Effector memory CD8-positive, alpha-beta T cell (primary cell): ENCODE results near the gene GNAI1.

Experiments used
- ATAC-seq: fragments of 150-1000 bp; cut with Tn5 transposase; replicated peaks from 2 replicates; pipeline ENCODE4 v1.10.0; 2021; ENCODE audit warnings: mild to moderate bottlenecking, moderate library complexity
- DNase-seq, 3 experiments: peaks; one replicate each; pipeline ENCODE4 v3.0.0; 2021
- H3K27ac Mint-ChIP-seq, 2 donors: one replicate each; pipeline ENCODE4 v1.8.0; 2022; ENCODE audit warnings: mild to moderate bottlenecking in 2 of 2, mixed read lengths in 2 of 2, moderate library complexity in 2 of 2
- H3K27me3 Mint-ChIP-seq, 2 donors: one replicate each; pipeline ENCODE4 v1.8.0; 2022; ENCODE audit warnings: mixed read lengths in 2 of 2
- H3K36me3 Mint-ChIP-seq: one replicate; pipeline ENCODE4 v1.8.0; 2022; ENCODE audit warnings: mild to moderate bottlenecking, moderate library complexity, mixed read lengths; ENCODE audit not compliant: insufficient read depth
- H3K4me1 Mint-ChIP-seq, 2 donors: one replicate each; pipeline ENCODE4 v1.8.0; 2022; ENCODE audit warnings: low read depth in 2 of 2, mixed read lengths in 2 of 2
- H3K4me3 Mint-ChIP-seq, 2 donors: one replicate each; pipeline ENCODE4 v1.8.0; 2022; ENCODE audit warnings: mild to moderate bottlenecking in 2 of 2, mixed read lengths in 2 of 2, moderate library complexity in 2 of 2
- H3K9me3 Mint-ChIP-seq, 2 donors: one replicate each; pipeline ENCODE4 v1.8.0; 2022; ENCODE audit warnings: mixed read lengths in 2 of 2

The GNAI1 gene

DNA sequence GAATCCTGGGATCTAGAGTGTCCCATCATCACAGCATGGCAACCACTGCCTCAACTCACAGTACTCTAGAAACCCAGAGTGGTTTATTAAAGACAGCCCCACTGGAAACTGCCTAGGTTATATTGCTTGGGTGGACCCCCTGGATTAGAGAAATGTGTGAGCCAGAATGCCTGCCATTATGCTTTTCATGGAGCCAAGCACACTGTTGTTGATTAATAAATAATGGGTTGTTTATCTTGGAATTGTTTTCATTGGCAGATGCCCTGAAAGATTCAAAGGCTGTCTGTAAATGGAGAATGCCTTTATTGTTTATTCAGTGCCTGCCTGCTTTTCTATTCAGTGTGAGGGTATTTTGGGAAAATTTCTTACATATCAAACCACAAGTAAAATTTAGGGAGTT lies 52.1 kb downstream of the GNAI1 start:
- Mint-ChIP-seq H3K27ac (no peak overlapping the region), H3K36me3 (no peaks in the 10 kb centered on the region), H3K9me3 (peaks cover 22 to 24% of the 10 kb centered on the region in 2 donors), H3K4me1 (no peaks in the 10 kb centered on the region), H3K4me3 (no peak overlapping the region), H3K27me3 (no peaks in the 10 kb centered on the region)
- ATAC-seq (no peak), DNase-seq (no peak)

DNA sequence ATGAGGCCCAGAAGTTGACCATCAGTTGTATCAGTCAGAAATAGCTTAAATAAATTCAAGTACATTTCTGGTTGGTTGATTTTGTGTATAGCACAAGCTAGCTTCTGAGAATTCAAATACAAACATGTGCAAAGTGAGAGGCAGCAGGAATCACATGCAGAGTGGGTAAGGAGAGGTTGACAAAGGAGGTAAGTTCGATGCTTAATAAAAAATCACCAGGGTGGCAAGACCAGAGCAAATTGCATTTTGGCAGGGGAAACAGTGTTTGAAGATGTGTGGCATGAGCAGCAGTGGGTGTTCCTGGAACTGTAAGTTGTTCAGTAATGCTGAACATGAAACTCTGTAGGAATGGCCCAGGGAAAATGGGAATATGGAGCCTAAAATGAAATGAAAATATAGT lies 52.6 kb downstream of the GNAI1 start:
- ATAC-seq: no peak
- DNase-seq: no peak
- H3K4me3 Mint-ChIP-seq: no peak overlapping the region

DNA sequence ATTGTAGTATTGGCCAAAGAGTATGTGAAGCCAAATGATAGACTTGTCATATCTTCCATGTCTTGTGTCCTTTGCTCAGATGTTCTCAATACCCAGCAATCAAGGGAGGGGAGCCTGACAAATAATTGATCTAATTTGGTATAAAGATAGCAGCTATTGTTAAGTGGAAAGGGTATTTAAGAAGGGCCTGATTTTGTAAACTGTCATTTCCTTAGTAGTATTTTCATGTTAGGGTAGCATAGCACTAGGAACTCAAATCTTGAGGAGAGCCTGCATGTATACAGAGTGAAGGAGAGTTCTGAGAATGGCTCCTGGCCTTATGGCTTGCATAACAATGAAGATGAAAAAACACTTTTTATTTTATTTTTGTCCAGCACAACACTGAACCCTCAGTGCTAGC lies 53.1 kb downstream of the GNAI1 start:
- Mint-ChIP-seq H3K36me3 (no peaks in the 10 kb centered on the region), H3K4me1 (no peaks in the 10 kb centered on the region), H3K4me3 (no peak overlapping the region), H3K27ac (no peak overlapping the region), H3K27me3 (no peaks in the 10 kb centered on the region), H3K9me3 (peaks cover 21 to 24% of the 10 kb centered on the region in 2 donors)
- no peak for DNase-seq
- ATAC-seq: no peak

More for the DNA sequence above, 52.6 kb downstream of the GNAI1 start:
- H3K9me3 Mint-ChIP-seq: peaks cover 22 to 24% of the 10 kb centered on the region in 2 donors
- H3K36me3 Mint-ChIP-seq: no peaks in the 10 kb centered on the region
- H3K4me1 Mint-ChIP-seq: no peaks in the 10 kb centered on the region
- H3K27me3 Mint-ChIP-seq: no peaks in the 10 kb centered on the region
- H3K27ac Mint-ChIP-seq: no peak overlapping the region

DNA sequence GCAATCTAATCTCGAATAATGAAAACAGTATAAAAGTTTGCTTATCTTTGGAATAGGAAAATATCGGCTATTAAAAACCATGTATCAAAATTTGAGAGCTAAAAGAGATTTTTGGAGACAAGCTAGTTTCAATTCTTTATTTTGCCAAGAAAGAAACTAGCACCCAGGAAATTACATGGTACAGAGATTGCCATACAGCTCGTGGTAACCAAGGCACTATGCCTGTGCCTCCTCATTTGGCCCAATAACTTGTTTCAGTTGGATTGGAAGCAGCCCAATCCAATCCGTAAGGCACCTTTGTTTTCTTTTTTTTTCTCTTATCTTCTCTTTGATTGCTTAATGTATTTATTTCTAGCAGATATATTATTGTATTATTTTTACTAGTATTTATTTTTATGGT lies 55.0 kb downstream of the GNAI1 start:
- no peak for ATAC-seq
- no peaks in the 10 kb centered on the region for H3K36me3 Mint-ChIP-seq

DNA sequence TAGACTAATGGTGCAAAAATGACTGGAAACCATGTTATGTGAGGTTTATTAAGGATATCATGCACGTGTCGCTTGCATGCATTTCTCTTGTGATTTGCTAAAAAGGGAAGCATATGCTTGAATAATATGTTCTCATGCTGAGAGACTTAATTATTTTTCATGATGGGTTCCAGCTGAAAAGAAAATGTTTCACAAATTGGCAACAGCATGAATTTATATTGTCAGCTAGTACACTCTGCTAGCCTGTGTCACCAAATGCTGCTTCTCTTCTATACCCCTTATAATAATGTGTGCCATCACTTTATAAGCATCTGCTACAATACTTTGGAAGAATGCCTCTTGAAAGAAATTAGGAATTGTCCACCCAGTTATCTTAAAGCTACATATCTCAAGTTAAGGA lies 63.0 kb downstream of the GNAI1 start:
- H3K9me3 Mint-ChIP-seq: peaks cover 5 to 6% of the 10 kb centered on the region in 2 donors
- H3K4me3 Mint-ChIP-seq: no peak overlapping the region
- H3K36me3 Mint-ChIP-seq: no peaks in the 10 kb centered on the region
- no peaks in the 10 kb centered on the region for H3K27me3 Mint-ChIP-seq
- DNase-seq (no peak), ATAC-seq (no peak)
- H3K4me1 Mint-ChIP-seq: no peaks in the 10 kb centered on the region
- no peak overlapping the region for H3K27ac Mint-ChIP-seq

More for the DNA sequence above, 55.0 kb downstream of the GNAI1 start:
- H3K27me3 Mint-ChIP-seq: no peaks in the 10 kb centered on the region
- no peak overlapping the region for H3K27ac Mint-ChIP-seq
- DNase-seq: no peak
- no peaks in the 10 kb centered on the region for H3K4me1 Mint-ChIP-seq
- peaks cover 17 to 20% of the 10 kb centered on the region in 2 donors for H3K9me3 Mint-ChIP-seq
- no peak overlapping the region for H3K4me3 Mint-ChIP-seq

DNA sequence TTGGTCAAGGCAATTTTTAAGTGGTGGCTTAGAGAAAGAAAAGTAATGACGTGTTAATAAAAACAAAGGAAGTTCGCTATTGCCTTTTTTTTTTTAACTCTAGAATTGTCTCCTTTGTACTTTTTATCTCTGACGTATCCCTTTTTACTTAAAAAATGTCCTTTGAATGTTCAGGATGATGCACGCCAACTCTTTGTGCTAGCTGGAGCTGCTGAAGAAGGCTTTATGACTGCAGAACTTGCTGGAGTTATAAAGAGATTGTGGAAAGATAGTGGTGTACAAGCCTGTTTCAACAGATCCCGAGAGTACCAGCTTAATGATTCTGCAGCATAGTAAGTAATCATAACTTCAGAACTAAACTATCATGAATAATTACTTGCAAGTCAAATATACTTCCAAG lies 64.4 kb downstream of the GNAI1 start:
- no peak for ATAC-seq
- Mint-ChIP-seq H3K36me3 (no peaks in the 10 kb centered on the region), H3K4me3 (no peak overlapping the region)

DNA sequence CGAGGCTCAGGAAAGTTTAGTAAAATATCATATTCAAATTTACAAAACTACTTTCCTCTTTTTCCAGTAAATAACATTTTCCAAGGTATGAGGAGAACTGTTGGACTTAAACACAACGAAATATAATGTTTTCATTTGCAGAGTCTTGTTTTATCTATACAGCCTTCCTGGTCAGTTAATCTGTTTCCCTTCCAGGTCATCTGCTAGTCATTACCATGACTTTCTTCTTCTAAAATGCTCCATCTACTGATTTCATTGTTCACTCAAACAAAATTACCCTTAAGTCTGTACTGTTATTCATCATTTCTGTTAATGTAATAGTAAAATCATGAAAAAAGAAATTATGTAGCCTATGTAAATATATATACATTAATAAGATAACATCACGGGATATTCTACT lies 69.8 kb downstream of the GNAI1 start:
- no peaks in the 10 kb centered on the region for H3K27me3 Mint-ChIP-seq
- no peak overlapping the region for H3K4me3 Mint-ChIP-seq
- H3K27ac Mint-ChIP-seq: no peak overlapping the region
- DNase-seq: no peak
- no peak for ATAC-seq
- H3K36me3 Mint-ChIP-seq: no peaks in the 10 kb centered on the region
- H3K4me1 Mint-ChIP-seq: no peaks in the 10 kb centered on the region
- H3K9me3 Mint-ChIP-seq: peaks cover 2 to 5% of the 10 kb centered on the region in 2 donors

More for the DNA sequence above, 64.4 kb downstream of the GNAI1 start:
- Mint-ChIP-seq H3K27me3 (no peaks in the 10 kb centered on the region), H3K4me1 (no peaks in the 10 kb centered on the region), H3K9me3 (peaks cover 6 to 7% of the 10 kb centered on the region in 2 donors), H3K27ac (no peak overlapping the region)
- DNase-seq: no peak

DNA sequence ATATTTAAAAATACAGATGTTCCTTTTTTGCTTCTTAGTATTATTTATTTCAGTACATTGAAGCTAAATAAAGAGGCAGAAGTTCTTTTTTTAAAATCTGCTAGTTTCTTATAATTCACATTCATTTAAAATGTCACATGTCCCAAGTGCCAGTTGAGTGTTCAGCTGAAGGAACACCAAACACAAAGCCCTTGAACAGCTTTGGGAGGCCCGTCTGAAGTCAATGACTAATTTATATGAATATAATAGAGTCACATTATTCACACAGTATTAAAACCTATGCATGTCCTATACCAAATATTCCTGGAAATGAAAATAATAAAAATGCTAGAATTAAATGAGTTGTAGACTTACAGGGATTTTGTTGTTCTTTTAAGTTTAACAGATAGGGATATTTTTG lies 70.3 kb downstream of the GNAI1 start:
- no peak overlapping the region for H3K4me3 Mint-ChIP-seq
- peaks cover 2 to 5% of the 10 kb centered on the region in 2 donors for H3K9me3 Mint-ChIP-seq
- H3K4me1 Mint-ChIP-seq: no peaks in the 10 kb centered on the region
- H3K36me3 Mint-ChIP-seq: no peaks in the 10 kb centered on the region
- DNase-seq (no peak), ATAC-seq (no peak)
- no peaks in the 10 kb centered on the region for H3K27me3 Mint-ChIP-seq
- H3K27ac Mint-ChIP-seq: no peak overlapping the region

DNA sequence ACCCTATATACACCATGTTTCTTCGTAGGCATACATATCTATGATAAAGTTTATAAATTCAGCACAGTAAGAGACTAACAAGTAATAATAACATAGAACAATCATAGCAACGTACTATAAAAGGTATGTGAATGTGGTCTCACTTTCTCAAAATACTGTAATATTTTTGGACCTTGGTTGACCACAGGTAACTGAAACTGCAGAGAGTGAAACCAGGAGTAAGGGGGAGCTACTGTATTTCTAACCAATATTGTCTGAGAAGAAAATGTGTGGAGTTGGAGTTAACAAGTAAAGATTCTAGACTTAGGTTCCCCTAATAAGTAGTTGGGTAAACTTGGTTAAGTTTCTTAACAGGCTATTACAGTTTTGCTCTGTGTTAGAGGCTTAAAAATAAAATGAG lies 72.1 kb downstream of the GNAI1 start:
- H3K4me3 Mint-ChIP-seq: no peak overlapping the region
- DNase-seq (no peak), ATAC-seq (no peak)
- H3K9me3 Mint-ChIP-seq: peaks cover 2 to 5% of the 10 kb centered on the region in 2 donors
- H3K4me1 Mint-ChIP-seq: no peaks in the 10 kb centered on the region
- H3K27ac Mint-ChIP-seq: no peak overlapping the region
- no peaks in the 10 kb centered on the region for H3K36me3 Mint-ChIP-seq
- no peaks in the 10 kb centered on the region for H3K27me3 Mint-ChIP-seq

DNA sequence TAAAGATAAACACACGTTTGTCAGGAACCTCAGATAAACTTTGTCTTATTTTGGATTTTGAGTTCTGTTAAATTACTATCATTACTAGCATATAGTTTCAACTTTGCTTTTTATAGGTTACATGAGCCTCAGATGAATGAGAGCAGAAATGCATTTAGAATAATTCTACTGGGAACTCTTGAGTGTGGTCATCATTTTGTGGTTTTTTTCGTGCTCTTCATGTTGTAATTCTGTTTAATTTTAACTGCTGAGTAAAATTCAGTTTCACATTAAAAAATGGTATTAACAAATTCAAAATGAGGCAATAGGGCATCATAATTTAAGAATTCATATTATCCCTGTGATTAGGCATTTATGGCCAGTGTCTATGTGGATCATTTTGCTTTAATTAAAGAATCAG lies 72.9 kb downstream of the GNAI1 start:
- ATAC-seq: no peak
- Mint-ChIP-seq H3K36me3 (no peaks in the 10 kb centered on the region), H3K4me1 (no peaks in the 10 kb centered on the region), H3K27me3 (no peaks in the 10 kb centered on the region), H3K27ac (no peak overlapping the region), H3K9me3 (peaks cover 2 to 5% of the 10 kb centered on the region in 2 donors), H3K4me3 (no peak overlapping the region)
- no peak for DNase-seq

DNA sequence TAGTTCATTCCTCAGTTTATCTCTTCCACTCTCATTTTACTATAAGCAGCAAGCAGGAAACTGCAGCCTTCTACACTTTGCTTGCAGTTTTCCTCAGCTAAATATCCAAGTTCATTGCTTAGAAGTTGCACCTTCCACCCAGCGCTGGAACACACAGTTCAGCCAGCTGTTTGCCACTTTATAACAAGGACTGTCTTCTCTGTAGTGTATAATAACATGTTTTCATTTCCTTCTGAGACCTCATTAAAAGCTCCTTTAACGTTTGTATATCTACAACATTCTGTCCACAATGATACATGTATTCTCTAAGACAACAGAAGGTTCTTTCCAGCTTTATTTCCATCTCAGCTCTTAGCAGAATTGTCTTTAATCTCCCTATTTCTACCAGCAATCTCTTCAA lies 74.1 kb downstream of the GNAI1 start:
- H3K36me3 Mint-ChIP-seq: no peaks in the 10 kb centered on the region
- no peak for DNase-seq
- ATAC-seq: no peak
- H3K9me3 Mint-ChIP-seq: peaks cover 0 to 5% of the 10 kb centered on the region in 2 donors
- no peaks in the 10 kb centered on the region for H3K4me1 Mint-ChIP-seq
- no peaks in the 10 kb centered on the region for H3K27me3 Mint-ChIP-seq
- no peak overlapping the region for H3K4me3 Mint-ChIP-seq
- H3K27ac Mint-ChIP-seq: no peak overlapping the region

DNA sequence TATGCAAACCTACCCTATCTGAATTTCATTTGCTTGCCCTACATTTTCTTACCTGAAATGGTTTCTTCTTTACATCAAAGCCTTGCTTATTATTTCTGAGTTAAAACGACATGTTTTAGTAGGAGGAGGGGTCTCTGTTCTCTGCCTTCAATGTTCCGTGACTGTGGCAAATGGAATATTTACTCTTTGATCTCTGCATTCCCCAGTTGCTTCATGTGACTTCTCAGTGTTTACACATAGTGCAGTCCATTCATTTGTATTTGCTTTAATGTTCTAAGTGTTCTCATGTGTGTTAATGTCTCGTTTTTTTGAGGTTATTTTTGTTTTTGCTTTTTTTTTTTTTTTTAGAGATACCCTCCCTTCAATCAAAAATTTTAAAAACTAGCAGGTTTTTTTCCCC lies 75.8 kb downstream of the GNAI1 start:
- Mint-ChIP-seq H3K27me3 (no peaks in the 10 kb centered on the region), H3K9me3 (peaks cover 0 to 5% of the 10 kb centered on the region in 2 donors), H3K4me3 (no peak overlapping the region), H3K4me1 (no peaks in the 10 kb centered on the region), H3K27ac (no peak overlapping the region), H3K36me3 (no peaks in the 10 kb centered on the region)
- ATAC-seq (no peak), DNase-seq (no peak)

DNA sequence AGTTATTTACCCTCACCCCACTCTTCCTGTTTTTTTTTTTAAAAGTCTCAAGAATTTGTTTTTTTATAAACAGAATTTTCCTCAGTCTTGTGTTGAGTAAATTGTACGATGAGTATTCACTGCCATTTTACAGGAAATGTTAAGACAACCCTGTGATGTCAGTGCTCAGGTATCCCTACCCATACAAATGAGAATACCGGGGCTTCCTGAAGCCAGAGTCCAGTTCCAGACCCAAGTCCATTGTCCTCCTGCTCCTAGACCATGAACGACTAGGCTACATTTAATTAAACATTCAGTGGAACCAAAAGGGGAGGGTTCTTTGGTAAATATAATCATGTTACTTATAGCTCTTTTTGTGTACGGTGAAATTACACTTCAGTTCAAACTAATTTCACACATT lies 79.2 kb downstream of the GNAI1 start:
- no peak for ATAC-seq
- no peak for DNase-seq
- peaks cover 0 to 1% of the 10 kb centered on the region in 2 donors for H3K9me3 Mint-ChIP-seq

DNA sequence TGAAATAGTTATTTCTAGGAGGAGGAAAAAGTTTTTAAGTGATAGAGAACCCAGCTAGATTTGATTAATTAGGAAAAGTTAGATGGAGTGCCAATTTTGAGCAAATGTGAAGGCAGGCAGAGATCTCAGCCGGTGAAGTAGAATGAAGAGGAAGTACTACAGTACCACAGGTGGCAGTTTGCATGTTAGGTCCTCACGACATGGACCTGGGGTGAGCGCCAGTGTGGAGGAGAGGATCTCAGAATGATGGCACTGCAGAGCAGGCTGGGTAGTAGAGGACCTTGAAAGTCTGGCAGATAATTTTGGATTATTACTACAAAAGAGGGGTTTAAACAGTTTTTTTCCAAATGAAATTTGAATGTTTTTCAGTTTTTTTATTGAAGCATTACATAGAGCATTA lies 81.1 kb downstream of the GNAI1 start:
- DNase-seq (no peak), ATAC-seq (no peak)
- H3K36me3 Mint-ChIP-seq: no peaks in the 10 kb centered on the region

More for the DNA sequence above, 79.2 kb downstream of the GNAI1 start:
- no peaks in the 10 kb centered on the region for H3K4me1 Mint-ChIP-seq
- no peaks in the 10 kb centered on the region for H3K36me3 Mint-ChIP-seq
- H3K4me3 Mint-ChIP-seq: no peak overlapping the region
- H3K27ac Mint-ChIP-seq: no peak overlapping the region
- no peaks in the 10 kb centered on the region for H3K27me3 Mint-ChIP-seq

More for the DNA sequence above, 81.1 kb downstream of the GNAI1 start:
- Mint-ChIP-seq H3K4me1 (no peaks in the 10 kb centered on the region), H3K9me3 (peaks cover 6% of the 10 kb centered on the region in 2 donors), H3K27ac (no peak overlapping the region), H3K4me3 (no peak overlapping the region), H3K27me3 (no peaks in the 10 kb centered on the region)
